GM23338 (cell line): ENCODE measurements around the gene MARCHF10.
"Not testable (repeated sequence)": the region's sequence is repeated elsewhere in the genome, so short reads cannot be mapped to it uniquely, and the experiment has no call there.

Experiments
- CREB1 ChIP-seq: fragments of 250-450 bp; sonication (Bioruptor Pico); IDR thresholded peaks from 2 replicates; pipeline ENCODE4 v1.5.0; 2020; ENCODE audit warnings: low read depth, mild to moderate bottlenecking, moderate library complexity
- EZH2 ChIP-seq: fragments of 200-600 bp; sonication (generic); IDR thresholded peaks from one replicate; pipeline ENCODE4 v1.8.0; 2017; ENCODE audit warnings: antibody characterized with exemption, mild to moderate bottlenecking, low read depth; ENCODE audit not compliant: unreplicated experiment
- EZH2phosphoT487 ChIP-seq: fragments of 200-600 bp; sonication (generic); IDR thresholded peaks from one replicate; pipeline ENCODE4 v1.8.1; 2018; ENCODE audit warnings: antibody characterized with exemption; ENCODE audit not compliant: unreplicated experiment
- JUNB ChIP-seq: IDR thresholded peaks from one replicate; pipeline ENCODE4 v1.6.1; 2016; ENCODE audit warnings: antibody characterized with exemption; ENCODE audit not compliant: unreplicated experiment
- NANOG ChIP-seq: IDR thresholded peaks from 2 replicates; pipeline ENCODE4 v1.6.1; 2016; ENCODE audit warnings: antibody characterized with exemption, borderline replicate concordance
- POLR2AphosphoS5 ChIP-seq: IDR thresholded peaks from 2 replicates; pipeline ENCODE4 v1.6.1; 2016; ENCODE audit warnings: antibody characterized with exemption, low read depth
- ZNF331 ChIP-seq: fragments of 250-450 bp; sonication (Bioruptor Pico); IDR thresholded peaks from 2 replicates; pipeline ENCODE4 v1.5.0; 2020; ENCODE audit warnings: low read depth, mild to moderate bottlenecking, moderate library complexity
- TF ChIP-seq, protein P1 (sequence below), 2 experiments: fragments of 200-600 bp in 1 of 2; sonication (generic) in 1 of 2; conservative IDR thresholded peaks; 2 replicates each; pipeline versions ENCODE4 v1.5.1 to v1.6.1; 2016 to 2017; ENCODE audit warnings: antibody characterized with exemption in 2 of 2, low read depth in 2 of 2, mild to moderate bottlenecking in 2 of 2, moderate library complexity in 1 of 2
- TF ChIP-seq, protein P2 (sequence below): IDR thresholded peaks from 2 replicates; pipeline ENCODE4 v1.6.1; 2016; ENCODE audit warnings: antibody characterized with exemption
- TF ChIP-seq, protein P3 (sequence below): IDR thresholded peaks from one replicate; pipeline ENCODE4 v1.6.1; 2018; ENCODE audit warnings: antibody characterized with exemption; ENCODE audit not compliant: unreplicated experiment
- TF ChIP-seq, protein P4 (sequence below): fragments of 250-450 bp; sonication (Bioruptor Pico); IDR thresholded peaks from 2 replicates; pipeline ENCODE4 v1.5.0; 2020; ENCODE audit warnings: mild to moderate bottlenecking, moderate library complexity

DNA sequence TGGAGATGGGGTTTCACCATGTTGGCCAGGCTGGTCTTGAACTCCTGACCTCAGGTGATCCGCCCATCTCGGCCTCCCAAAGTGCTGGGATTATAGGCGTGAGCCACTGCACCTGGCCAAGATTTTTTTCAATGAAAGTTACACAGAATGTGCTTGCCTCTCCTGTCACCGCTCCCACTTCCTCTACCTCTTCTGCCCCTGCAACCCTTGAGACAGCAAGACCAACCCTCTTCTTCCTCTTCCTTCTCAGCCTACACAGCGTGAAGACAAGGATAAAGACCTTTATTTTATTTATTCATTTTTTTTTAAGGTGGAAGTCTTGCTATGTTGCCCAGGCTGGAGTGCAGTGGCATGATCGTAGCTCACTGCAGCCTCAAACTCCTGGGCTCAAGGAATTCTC is 23.0 kb upstream of the MARCHF10 start:
- TF ChIP-seq, protein P1, sequence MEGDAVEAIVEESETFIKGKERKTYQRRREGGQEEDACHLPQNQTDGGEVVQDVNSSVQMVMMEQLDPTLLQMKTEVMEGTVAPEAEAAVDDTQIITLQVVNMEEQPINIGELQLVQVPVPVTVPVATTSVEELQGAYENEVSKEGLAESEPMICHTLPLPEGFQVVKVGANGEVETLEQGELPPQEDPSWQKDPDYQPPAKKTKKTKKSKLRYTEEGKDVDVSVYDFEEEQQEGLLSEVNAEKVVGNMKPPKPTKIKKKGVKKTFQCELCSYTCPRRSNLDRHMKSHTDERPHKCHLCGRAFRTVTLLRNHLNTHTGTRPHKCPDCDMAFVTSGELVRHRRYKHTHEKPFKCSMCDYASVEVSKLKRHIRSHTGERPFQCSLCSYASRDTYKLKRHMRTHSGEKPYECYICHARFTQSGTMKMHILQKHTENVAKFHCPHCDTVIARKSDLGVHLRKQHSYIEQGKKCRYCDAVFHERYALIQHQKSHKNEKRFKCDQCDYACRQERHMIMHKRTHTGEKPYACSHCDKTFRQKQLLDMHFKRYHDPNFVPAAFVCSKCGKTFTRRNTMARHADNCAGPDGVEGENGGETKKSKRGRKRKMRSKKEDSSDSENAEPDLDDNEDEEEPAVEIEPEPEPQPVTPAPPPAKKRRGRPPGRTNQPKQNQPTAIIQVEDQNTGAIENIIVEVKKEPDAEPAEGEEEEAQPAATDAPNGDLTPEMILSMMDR (conservative IDR thresholded peaks at IDR 0.05; ENCODE audit: low read depth in 2 of 2), result not testable (repeated sequence)
- not testable (repeated sequence) for TF ChIP-seq ZNF331 (CRISPR knock-in tag); EZH2; POLR2AphosphoS5; NANOG; EZH2phosphoT487; JUNB; CREB1
- TF ChIP-seq, protein P2, sequence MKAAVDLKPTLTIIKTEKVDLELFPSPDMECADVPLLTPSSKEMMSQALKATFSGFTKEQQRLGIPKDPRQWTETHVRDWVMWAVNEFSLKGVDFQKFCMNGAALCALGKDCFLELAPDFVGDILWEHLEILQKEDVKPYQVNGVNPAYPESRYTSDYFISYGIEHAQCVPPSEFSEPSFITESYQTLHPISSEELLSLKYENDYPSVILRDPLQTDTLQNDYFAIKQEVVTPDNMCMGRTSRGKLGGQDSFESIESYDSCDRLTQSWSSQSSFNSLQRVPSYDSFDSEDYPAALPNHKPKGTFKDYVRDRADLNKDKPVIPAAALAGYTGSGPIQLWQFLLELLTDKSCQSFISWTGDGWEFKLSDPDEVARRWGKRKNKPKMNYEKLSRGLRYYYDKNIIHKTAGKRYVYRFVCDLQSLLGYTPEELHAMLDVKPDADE, result not testable (repeated sequence)
- TF ChIP-seq, protein P3, sequence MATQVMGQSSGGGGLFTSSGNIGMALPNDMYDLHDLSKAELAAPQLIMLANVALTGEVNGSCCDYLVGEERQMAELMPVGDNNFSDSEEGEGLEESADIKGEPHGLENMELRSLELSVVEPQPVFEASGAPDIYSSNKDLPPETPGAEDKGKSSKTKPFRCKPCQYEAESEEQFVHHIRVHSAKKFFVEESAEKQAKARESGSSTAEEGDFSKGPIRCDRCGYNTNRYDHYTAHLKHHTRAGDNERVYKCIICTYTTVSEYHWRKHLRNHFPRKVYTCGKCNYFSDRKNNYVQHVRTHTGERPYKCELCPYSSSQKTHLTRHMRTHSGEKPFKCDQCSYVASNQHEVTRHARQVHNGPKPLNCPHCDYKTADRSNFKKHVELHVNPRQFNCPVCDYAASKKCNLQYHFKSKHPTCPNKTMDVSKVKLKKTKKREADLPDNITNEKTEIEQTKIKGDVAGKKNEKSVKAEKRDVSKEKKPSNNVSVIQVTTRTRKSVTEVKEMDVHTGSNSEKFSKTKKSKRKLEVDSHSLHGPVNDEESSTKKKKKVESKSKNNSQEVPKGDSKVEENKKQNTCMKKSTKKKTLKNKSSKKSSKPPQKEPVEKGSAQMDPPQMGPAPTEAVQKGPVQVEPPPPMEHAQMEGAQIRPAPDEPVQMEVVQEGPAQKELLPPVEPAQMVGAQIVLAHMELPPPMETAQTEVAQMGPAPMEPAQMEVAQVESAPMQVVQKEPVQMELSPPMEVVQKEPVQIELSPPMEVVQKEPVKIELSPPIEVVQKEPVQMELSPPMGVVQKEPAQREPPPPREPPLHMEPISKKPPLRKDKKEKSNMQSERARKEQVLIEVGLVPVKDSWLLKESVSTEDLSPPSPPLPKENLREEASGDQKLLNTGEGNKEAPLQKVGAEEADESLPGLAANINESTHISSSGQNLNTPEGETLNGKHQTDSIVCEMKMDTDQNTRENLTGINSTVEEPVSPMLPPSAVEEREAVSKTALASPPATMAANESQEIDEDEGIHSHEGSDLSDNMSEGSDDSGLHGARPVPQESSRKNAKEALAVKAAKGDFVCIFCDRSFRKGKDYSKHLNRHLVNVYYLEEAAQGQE, result not testable (repeated sequence)
- TF ChIP-seq, protein P4, sequence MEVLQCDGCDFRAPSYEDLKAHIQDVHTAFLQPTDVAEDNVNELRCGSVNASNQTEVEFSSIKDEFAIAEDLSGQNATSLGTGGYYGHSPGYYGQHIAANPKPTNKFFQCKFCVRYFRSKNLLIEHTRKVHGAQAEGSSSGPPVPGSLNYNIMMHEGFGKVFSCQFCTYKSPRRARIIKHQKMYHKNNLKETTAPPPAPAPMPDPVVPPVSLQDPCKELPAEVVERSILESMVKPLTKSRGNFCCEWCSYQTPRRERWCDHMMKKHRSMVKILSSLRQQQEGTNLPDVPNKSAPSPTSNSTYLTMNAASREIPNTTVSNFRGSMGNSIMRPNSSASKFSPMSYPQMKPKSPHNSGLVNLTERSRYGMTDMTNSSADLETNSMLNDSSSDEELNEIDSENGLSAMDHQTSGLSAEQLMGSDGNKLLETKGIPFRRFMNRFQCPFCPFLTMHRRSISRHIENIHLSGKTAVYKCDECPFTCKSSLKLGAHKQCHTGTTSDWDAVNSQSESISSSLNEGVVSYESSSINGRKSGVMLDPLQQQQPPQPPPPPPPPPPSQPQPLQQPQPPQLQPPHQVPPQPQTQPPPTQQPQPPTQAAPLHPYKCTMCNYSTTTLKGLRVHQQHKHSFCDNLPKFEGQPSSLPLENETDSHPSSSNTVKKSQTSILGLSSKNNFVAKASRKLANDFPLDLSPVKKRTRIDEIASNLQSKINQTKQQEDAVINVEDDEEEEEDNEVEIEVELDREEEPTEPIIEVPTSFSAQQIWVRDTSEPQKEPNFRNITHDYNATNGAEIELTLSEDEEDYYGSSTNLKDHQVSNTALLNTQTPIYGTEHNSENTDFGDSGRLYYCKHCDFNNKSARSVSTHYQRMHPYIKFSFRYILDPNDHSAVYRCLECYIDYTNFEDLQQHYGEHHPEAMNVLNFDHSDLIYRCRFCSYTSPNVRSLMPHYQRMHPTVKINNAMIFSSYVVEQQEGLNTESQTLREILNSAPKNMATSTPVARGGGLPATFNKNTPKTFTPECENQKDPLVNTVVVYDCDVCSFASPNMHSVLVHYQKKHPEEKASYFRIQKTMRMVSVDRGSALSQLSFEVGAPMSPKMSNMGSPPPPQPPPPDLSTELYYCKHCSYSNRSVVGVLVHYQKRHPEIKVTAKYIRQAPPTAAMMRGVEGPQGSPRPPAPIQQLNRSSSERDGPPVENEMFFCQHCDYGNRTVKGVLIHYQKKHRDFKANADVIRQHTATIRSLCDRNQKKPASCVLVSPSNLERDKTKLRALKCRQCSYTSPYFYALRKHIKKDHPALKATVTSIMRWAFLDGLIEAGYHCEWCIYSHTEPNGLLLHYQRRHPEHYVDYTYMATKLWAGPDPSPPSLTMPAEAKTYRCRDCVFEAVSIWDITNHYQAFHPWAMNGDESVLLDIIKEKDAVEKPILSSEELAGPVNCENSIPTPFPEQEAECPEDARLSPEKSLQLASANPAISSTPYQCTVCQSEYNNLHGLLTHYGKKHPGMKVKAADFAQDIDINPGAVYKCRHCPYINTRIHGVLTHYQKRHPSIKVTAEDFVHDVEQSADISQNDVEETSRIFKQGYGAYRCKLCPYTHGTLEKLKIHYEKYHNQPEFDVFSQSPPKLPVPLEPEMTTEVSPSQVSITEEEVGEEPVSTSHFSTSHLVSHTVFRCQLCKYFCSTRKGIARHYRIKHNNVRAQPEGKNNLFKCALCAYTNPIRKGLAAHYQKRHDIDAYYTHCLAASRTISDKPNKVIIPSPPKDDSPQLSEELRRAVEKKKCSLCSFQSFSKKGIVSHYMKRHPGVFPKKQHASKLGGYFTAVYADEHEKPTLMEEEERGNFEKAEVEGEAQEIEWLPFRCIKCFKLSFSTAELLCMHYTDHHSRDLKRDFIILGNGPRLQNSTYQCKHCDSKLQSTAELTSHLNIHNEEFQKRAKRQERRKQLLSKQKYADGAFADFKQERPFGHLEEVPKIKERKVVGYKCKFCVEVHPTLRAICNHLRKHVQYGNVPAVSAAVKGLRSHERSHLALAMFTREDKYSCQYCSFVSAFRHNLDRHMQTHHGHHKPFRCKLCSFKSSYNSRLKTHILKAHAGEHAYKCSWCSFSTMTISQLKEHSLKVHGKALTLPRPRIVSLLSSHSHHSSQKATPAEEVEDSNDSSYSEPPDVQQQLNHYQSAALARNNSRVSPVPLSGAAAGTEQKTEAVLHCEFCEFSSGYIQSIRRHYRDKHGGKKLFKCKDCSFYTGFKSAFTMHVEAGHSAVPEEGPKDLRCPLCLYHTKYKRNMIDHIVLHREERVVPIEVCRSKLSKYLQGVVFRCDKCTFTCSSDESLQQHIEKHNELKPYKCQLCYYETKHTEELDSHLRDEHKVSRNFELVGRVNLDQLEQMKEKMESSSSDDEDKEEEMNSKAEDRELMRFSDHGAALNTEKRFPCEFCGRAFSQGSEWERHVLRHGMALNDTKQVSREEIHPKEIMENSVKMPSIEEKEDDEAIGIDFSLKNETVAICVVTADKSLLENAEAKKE (CRISPR knock-in tag), result not testable (repeated sequence)
